NCI-H1417 (cell line): ENCODE data around the gene MMP26.
"Not testable (repeated sequence)": the region's sequence is repeated elsewhere in the genome, so short reads cannot be mapped to it uniquely, and the experiment has no call there.

Experiments used
- DNase-seq, 3 experiments: peaks; one replicate each; lab custom pipeline; 2025; lab: John Stamatoyannopoulos, UW

The MMP26 gene

GRCh38 chr11:4722616-4723534 is 18.3 kb downstream of the MMP26 start:
- DNase-seq, result not testable (repeated sequence)

GRCh38 chr11:4727171-4727570 is 22.6 kb downstream of the MMP26 start:
- no peak for DNase-seq

- no peak for DNase-seq
Observed at GRCh38 chr11:4740735-4741134, 36.2 kb downstream of the MMP26 start.

GRCh38 chr11:4748438-4748837 is 43.9 kb downstream of the MMP26 start:
- DNase-seq, result no peak

GRCh38 chr11:4751201-4751600 is 46.6 kb downstream of the MMP26 start:
- peak in 1 of 3 experiments; percentile 18 for DNase-seq
